GM12878 (cell line): ENCODE measurements around the gene DDR2.

Source experiments
- BRCA1 ChIP-seq: IDR thresholded peaks from 2 replicates; pipeline ENCODE4 v1.6.1; 2011; ENCODE audit warnings: low read depth, low read length, improper control_type of control experiment
- EZH2 ChIP-seq: IDR thresholded peaks from 2 replicates; pipeline ENCODE4 v1.6.1; 2012; ENCODE audit warnings: low read depth, mild to moderate bottlenecking, control low read depth, inconsistent platforms, low read length, borderline replicate concordance; ENCODE audit not compliant: control insufficient read depth
- FOXK2 ChIP-seq: fragments of 450-650 bp; IDR thresholded peaks from 2 replicates; pipeline ENCODE4 v1.6.1; 2017; ENCODE audit warnings: mild to moderate bottlenecking, moderate library complexity
- NFYB ChIP-seq: IDR thresholded peaks from 2 replicates; pipeline ENCODE4 v1.6.1; 2011; ENCODE audit warnings: low read depth, mild to moderate bottlenecking, low read length, improper control_type of control experiment, moderate library complexity; ENCODE audit not compliant: insufficient read depth
- SREBF1 ChIP-seq: IDR thresholded peaks from 2 replicates; pipeline ENCODE4 v1.6.1; 2012; ENCODE audit warnings: mild to moderate bottlenecking, low read length
- TAF1 ChIP-seq: IDR thresholded peaks from 2 replicates; pipeline ENCODE4 v1.6.1; 2011; ENCODE audit warnings: mild to moderate bottlenecking, low read depth, low read length, borderline replicate concordance
- ZZZ3 ChIP-seq: IDR thresholded peaks from 2 replicates; pipeline ENCODE4 v1.6.1; 2011; ENCODE audit warnings: low read depth; ENCODE audit not compliant: control insufficient read depth, insufficient read length
- TF ChIP-seq, protein P1 (sequence below), 3 experiments: IDR thresholded peaks in 2 of 3; conservative IDR thresholded peaks in 1 of 3; 2 replicates each; pipeline ENCODE4 v1.5.1; 2011; ENCODE audit warnings: low read depth in 3 of 3, low read length in 3 of 3, mild to moderate bottlenecking in 3 of 3, control low read depth in 2 of 3, moderate library complexity in 2 of 3, inconsistent platforms in 1 of 3, mixed read lengths in 1 of 3; ENCODE audit not compliant: control insufficient read depth in 2 of 3, insufficient read depth in 1 of 3; ENCODE audit errors: extremely low read depth in 1 of 3

DNA sequence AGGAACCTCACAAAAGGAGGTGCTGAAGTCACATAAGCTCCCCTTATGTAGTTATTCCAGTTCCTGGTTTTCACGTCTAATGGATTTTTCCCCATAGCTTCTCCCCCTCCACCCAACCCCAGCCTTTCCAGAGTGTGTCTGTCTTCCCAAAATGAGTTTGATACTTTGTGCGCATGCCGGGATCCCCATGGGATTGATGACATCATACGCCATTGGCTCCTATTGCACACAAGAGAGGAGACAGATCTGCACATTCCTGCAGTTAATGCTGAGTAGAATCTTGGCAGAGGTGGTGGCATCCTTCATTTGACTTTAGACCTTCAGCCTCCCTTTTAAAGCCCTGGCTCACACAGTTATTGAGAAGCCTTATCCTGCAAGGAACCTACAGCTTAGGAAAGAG lies 71.4 kb downstream of the DDR2 start:
- no peak for TF ChIP-seq FOXK2
- TF ChIP-seq ZZZ3, result no peak
- TF ChIP-seq, protein P1, sequence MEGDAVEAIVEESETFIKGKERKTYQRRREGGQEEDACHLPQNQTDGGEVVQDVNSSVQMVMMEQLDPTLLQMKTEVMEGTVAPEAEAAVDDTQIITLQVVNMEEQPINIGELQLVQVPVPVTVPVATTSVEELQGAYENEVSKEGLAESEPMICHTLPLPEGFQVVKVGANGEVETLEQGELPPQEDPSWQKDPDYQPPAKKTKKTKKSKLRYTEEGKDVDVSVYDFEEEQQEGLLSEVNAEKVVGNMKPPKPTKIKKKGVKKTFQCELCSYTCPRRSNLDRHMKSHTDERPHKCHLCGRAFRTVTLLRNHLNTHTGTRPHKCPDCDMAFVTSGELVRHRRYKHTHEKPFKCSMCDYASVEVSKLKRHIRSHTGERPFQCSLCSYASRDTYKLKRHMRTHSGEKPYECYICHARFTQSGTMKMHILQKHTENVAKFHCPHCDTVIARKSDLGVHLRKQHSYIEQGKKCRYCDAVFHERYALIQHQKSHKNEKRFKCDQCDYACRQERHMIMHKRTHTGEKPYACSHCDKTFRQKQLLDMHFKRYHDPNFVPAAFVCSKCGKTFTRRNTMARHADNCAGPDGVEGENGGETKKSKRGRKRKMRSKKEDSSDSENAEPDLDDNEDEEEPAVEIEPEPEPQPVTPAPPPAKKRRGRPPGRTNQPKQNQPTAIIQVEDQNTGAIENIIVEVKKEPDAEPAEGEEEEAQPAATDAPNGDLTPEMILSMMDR (IDR thresholded peaks at IDR 0.05 in 2 of 3, conservative IDR thresholded peaks at IDR 0.05 in 1 of 3; ENCODE audit: control insufficient read depth in 2 of 3, extremely low read depth in 1 of 3, insufficient read depth in 1 of 3, low read depth in 3 of 3, low read length in 3 of 3), result no peak
- TF ChIP-seq SREBF1, result no peak
- no peak for TF ChIP-seq BRCA1
- TF ChIP-seq TAF1, result no peak
- no peak for TF ChIP-seq NFYB
- no peak for TF ChIP-seq EZH2
